GM19397 (cell line): Measurements from ENCODE around the gene SCUBE2.
"Not testable (repeated sequence)": the region's sequence is repeated elsewhere in the genome, so short reads cannot be mapped to it uniquely, and the experiment has no call there.

ENCODE experiments used
- ATAC-seq: cut with Tn5 transposase; IDR thresholded peaks from one replicate; pipeline ENCODE4 v1.9.1; 2021; ENCODE audit warnings: mild to moderate bottlenecking, moderate library complexity; ENCODE audit not compliant: unreplicated experiment

The SCUBE2 gene

GRCh38 chr11:9109858-9110731 is 18.7 kb upstream of the SCUBE2 start:
- no peak for ATAC-seq

DNA sequence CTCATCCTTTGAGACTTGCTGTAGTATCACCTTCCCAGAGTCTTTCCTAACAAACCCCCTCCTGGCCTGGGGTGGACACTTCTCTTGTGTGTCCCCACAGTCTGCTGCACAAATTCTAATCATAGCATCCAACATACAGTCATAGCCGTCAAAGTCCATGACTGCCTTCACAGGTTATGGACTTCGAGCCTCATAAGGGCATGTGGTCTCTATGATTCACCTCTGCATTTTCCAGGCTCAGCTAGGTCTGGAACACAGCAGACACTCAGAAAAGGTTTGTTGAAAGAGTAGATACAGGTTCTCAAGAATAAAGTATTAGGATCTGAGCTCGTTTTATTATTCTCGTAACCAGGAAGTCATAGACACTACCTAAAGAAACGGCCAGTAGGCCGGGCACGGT is 13.2 kb upstream of the SCUBE2 start:
- no peak for ATAC-seq

- ATAC-seq = no peak
Measured at GRCh38 chr11:9103542-9104276, 12.3 kb upstream of the SCUBE2 start.

- no peak for ATAC-seq
Measured at GRCh38 chr11:9099617-9100016, 8.2 kb upstream of the SCUBE2 start.

DNA sequence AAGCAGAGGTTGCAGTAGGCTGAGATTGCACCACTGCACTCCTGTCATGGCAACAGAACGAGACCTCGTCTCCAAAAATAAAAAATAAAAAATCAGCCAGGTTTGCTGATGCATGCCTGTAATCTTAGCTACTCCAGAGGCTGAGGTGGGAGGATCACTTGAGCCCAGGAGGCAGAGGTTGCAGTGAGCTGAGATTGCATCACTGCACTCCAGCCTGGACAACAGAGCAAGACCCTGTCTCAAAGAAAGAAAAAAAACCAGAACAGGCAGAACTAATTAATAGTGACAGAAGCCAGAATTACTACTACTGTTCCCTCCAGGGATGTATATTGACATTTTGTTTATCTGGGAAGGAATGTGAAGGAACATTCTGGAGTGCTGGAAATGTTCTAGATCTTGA is 7.1 kb upstream of the SCUBE2 start:
- ATAC-seq = not testable (repeated sequence)

GRCh38 chr11:9097186-9097943 is 6.0 kb upstream of the SCUBE2 start:
- ATAC-seq = not testable (repeated sequence)

- ATAC-seq = no peak
Measured at GRCh38 chr11:9096427-9096826, 5.0 kb upstream of the SCUBE2 start.

- ATAC-seq = no peak
Measured at GRCh38 chr11:9095421-9095820, 4.0 kb upstream of the SCUBE2 start.

GRCh38 chr11:9094420-9094819 is 3.0 kb upstream of the SCUBE2 start:
- no peak for ATAC-seq

DNA sequence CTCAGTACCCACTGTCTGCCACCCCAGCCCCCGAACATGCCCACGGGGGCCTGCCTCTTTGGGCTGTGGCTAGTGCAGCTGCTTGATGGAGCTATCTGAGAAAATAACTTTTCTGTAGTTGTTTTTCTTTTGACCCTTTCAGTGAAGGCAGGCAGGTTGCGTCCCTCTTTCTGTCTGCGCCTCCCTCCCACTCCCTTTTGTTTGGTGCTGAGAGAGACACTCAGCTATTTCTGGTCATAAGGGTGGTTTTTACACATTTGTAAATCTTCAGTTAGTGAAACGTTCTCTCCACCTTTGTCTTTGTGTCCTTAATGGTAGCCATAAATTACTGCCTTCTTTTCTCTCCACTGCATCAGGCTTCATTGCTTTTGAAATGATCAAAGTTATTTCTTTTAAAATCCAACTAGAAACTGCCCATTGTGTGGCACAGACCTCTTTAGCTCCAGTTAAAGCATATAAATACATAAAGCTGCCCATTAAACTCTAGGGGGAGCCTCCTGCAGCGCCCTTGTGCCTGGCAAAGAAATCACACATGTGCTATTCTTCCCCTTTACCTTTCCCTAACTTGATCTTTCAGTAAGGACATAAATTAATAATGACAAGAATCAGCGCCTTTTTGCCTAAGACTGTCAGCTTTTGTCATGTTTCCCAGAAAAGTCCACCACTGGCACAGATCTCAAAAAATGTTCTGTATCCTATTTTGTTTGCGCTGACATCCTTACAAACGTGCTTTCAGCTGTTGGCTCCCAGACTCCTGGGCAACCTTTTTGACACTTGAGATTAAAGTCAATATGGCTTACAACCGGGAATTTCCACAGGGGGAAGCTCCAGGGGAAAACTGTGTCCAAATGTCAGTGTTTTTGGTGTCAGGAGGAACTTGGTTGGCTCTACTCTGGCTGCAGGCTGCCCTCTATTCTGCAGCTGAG is 1.7 kb upstream of the SCUBE2 start:
- ATAC-seq = no peak

DNA sequence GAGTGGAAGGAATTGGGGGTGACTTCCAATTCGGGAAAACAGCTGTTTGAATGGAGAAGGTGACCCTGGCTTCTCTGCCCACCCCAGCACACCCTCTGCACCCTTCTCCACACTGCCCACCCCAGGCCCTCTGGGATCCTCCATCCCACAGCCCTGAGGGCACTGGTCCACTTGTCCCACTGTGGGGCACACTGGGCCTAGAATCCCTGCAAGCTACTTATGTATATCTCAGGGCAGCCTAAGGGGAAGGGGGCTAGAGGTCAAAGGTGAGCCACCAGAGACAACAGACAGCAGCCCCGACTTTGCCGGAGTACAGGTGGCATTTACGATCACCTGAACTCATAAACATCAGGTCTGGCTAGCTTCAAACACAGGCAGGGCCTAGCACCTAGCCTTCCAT is 673 bp upstream of the SCUBE2 start:
- ATAC-seq = no peak

- no peak for ATAC-seq
Measured at GRCh38 chr11:9090488-9091043, 833 bp downstream of the SCUBE2 start.

DNA sequence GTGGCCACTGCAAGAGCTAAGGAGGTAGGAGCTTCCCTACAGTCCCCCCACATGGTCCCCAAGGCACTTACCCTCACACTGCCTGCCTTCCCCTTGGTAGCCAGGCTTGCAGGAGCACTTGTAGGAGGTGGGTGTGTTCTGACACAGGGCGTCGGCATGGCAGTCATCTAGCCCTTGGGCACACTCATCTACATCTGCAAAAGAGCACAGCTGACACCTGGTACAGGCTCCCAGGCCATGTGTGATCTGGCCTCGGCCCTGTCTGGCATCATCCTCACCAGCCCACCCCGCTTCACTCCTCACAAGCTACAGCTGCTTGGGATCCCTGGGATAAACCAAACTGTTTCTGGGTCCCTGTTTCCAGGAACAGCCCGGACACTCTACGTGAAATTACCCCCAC is 1.8 kb downstream of the SCUBE2 start:
- no peak for ATAC-seq

DNA sequence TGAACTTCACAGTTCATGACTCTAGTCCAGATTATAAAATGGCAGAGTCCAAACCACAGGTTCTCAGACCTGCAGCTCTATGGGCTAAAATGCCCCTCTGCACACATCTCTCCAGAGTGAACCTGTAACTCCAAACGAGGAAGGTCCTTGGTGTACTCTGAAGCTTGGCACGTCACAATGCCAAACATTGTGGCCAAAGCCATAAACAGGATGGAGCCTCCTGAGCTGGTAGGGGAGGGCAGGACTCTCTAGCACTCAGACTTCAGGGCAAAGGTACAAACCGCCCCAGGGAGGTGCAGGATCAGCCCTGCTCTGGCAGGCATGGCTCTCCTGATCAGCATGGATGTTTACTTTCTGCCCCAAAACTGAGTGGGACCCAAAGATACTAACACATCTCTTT is 2.3 kb downstream of the SCUBE2 start:
- no peak for ATAC-seq

- no peak for ATAC-seq
Measured at GRCh38 chr11:9082575-9082974, 8.8 kb downstream of the SCUBE2 start.

GRCh38 chr11:9081153-9081552 is 10.2 kb downstream of the SCUBE2 start:
- no peak for ATAC-seq

DNA sequence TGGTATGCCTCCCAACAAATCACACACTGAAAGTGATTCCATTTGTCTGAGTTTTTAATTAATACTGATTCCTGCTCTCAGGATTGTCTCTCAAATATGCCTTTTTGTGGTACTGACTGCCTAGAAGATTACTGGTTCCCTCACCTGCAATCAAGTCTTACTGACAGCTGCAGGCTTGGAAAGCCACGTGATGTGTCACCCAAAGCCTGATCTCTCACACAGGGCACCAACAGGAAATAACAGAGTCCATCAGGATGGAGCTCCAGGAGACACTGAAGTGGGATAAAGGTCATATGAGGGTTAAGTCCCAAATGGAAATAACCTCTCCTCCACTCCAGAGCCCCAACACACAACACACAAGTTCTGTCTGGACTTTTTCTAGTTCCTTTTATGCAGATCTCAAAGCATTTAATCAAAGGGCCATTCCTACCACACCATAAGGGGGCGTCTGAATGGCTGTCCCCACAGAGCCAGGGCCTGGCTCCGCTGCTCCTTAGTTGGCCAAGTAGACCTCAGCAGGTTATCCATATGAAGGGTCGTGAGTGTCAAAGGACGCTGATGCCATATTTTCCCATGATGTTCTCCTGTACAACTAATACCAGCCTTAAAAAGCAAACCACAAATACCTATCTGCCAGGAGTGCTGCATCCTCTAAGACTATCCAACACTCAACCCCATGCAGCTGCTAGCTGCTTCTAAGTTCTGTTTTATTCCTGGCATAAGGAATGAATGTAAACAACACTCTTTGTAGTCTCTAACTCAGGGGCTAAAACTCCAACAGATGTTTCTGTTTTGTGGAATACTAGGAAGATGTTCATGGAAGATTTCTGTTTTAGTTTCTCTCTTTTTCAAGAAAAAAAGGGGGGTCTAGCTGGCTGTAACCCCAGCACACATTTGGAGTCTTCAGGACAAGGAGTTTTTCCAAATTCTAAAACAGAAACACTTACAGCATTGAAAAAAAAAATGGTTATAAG is 13.0 kb downstream of the SCUBE2 start:
- no peak for ATAC-seq

DNA sequence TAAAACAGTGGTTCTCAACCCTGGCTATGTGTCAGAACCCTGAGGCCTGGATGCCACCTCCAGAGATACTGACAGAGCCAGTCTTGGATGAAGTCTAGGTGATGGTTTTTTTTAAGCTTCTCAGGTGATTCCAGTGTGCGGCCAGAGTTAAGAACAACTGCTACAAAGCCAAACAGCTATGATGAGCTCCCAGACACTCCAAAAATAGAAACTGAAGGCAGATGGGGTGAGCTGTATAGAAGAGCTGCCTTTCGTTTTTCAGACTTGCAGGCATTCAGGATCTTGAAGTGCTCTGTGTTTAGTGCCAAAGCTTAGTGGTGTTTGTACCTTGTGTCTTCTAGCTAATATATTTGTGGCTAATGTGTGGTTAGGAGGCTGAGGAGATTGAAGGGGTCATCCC is 14.2 kb downstream of the SCUBE2 start:
- no peak for ATAC-seq

DNA sequence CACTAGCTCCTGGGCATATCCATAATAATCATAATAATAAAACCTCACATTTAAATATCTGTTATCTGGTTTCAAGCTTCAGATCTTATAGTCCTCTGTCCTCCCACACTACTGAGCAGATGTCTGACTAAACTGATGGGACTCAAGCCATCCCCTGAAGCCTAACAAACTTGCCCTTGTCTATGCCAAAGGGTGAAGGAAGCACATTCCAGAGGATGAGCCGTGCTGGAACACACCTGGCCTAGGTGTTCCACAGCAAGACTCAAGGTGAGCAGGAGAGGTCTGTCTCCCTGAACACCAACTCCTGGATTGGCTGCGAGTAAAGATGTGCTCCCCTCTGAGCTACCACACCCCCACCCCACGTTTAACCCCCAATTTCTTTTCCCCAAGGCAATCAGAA is 14.7 kb downstream of the SCUBE2 start:
- ATAC-seq = no peak
